Jurkat, Clone E6-1 (cell line): Measurements from ENCODE around the gene ALG5. TPM values are rescaled to one million over a fixed set of nuclear protein-coding genes. Genes with fewer than 3 reads are reported as not detected.

Source experiments
- DNase-seq: peaks from one replicate; pipeline ENCODE4 v3.0.0-alpha.2; 2011; ENCODE audit warnings: low read depth, low spot score
- H3K4me3 ChIP-seq: 2 replicates; pipeline ENCODE4 v1.5.1; 2011; ENCODE audit warnings: mild to moderate bottlenecking, low read length, control low read depth, moderate library complexity
- polyA plus RNA-seq: library from polyadenylated mRNA; unstranded; fragments of >200 nt; gene quantifications from one replicate; pipeline ENCODE4 v1.2.1, GENCODE V29; 2012; ENCODE audit warnings: missing spikeins; ENCODE audit not compliant: insufficient read length, insufficient read depth

ALG5 gene
- polyA plus RNA-seq, result 42.3 TPM

DNA sequence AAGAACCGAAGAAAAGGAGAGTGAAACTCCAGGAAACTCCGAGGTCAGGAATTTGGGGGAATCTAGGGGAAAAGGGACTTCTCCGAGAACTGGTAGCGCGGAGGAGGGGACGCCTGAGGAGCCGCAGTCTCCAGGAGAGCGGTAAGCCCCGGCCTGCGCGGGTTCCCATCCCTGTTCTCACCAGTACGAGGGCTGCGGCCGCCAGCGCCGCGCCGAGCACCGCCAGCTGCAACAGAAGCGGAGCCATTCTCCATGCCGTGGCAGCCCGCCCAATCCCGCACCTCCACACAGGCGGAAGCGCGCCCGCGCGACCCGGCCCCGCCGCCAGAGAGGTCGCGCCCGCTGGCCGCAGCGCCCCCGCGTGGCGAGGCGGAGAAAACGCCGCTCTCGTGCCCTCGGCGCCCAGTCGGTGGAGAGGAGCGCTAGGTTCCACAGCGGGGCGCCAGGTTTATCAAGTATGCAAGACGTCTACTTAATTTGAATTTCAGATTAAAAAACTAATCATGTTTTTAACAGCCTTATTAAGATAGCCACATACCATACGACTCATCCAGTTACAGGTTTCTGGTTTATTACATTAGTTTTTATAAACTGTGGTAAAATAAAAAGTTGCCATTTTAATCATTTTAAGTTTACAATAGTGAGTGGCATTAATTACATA is at the start of gene ALG5:
TSS of gene ALG5 (minus strand) at position 287 of the 661 bp plus-strand sequence. CDS start at position 247, 40 bp downstream.
- H3K4me3 ChIP-seq, result peak within 1 kb of the TSS; percentile 94
- DNase-seq, result peak; percentile 82

- H3K4me3 ChIP-seq, result no peak overlapping the region
- no peak for DNase-seq
Measured at GRCh38 chr13:37047846-37048245, 48.7 kb upstream of the ALG5 start.

GRCh38 chr13:37047032-37047431 is 47.9 kb upstream of the ALG5 start:
- H3K4me3 ChIP-seq, result no peak overlapping the region
- DNase-seq, result no peak

DNA sequence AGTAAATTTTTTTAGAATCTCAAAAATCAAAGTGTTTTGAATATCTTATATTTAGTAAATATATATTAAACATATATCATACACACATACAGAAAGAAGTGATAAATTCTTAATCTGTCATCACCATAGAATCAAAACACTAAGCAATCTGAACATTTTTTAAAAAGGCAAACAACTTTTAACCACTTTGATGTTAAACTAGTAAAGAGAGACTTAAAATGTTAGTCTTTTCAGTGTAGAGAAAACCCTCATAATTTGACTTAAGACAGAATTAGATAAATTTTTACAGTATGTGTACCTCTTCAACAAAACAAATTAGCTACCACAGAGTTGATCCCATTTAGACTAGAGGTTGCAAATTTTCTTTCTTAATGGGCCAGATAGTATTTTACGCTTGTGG is 46.9 kb upstream of the ALG5 start:
- H3K4me3 ChIP-seq, result no peak overlapping the region
- no peak for DNase-seq

DNA sequence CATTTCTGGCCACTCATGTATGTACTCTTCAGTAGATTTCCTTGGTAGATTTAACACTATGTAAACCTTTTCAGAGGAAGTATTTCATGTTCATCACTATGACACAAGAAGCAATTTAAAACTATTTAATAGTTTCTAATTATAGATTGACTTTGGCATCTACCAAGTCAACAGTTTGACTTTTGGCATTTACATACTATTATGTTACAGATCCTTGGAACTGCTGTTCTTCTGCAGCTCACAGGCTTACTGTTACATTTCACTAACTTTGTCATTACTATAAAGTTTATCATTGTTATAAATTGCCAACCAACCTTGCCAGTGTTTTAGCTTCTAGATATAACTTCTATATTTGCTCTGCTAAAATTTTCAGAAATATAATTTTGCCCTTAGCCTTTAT is 41.6 kb upstream of the ALG5 start:
- DNase-seq, result no peak
- H3K4me3 ChIP-seq, result no peak overlapping the region

- H3K4me3 ChIP-seq, result no peak overlapping the region
- DNase-seq, result no peak
Measured at GRCh38 chr13:37039896-37040295, 40.8 kb upstream of the ALG5 start.

DNA sequence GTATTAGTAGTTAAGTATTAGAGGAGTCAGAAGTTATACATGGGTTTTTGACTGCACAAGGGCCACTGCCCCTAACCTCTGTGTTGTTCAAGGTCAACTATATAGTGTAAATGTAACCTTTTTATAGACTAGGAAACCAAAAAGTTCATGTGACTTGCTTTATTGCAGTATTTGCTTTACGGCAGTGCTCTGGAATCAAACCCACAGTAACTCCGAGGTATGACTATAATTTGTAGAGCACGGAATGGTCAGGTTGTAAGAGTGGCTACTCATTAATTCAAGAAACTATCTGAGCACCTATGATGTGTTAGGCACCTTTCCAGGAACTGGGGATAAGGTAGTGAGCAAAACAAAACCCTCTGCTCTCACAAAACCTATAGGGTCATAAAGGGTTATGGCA is 38.1 kb upstream of the ALG5 start:
- H3K4me3 ChIP-seq, result no peak overlapping the region
- no peak for DNase-seq

GRCh38 chr13:37029617-37030016 is 30.5 kb upstream of the ALG5 start:
- H3K4me3 ChIP-seq, result no peak overlapping the region
- no peak for DNase-seq

- no peak for DNase-seq
- no peak overlapping the region for H3K4me3 ChIP-seq
Measured at GRCh38 chr13:37027639-37028038, 28.5 kb upstream of the ALG5 start.

GRCh38 chr13:37026771-37027170 is 27.6 kb upstream of the ALG5 start:
- DNase-seq, result no peak
- H3K4me3 ChIP-seq, result no peak overlapping the region

GRCh38 chr13:37023871-37024270 is 24.7 kb upstream of the ALG5 start:
- no peak overlapping the region for H3K4me3 ChIP-seq
- DNase-seq, result no peak

- no peak for DNase-seq
Measured at GRCh38 chr13:37014609-37015008, 15.5 kb upstream of the ALG5 start.

GRCh38 chr13:37011788-37012187 is 12.6 kb upstream of the ALG5 start:
- no peak overlapping the region for H3K4me3 ChIP-seq
- no peak for DNase-seq

More at GRCh38 chr13:37014609-37015008, 15.5 kb upstream of the ALG5 start:
- no peak overlapping the region for H3K4me3 ChIP-seq

GRCh38 chr13:37011002-37011401 is 11.9 kb upstream of the ALG5 start:
- DNase-seq, result no peak

GRCh38 chr13:37010424-37010823 is 11.3 kb upstream of the ALG5 start:
- no peak for DNase-seq
- H3K4me3 ChIP-seq, result no peak overlapping the region

More at GRCh38 chr13:37011002-37011401, 11.9 kb upstream of the ALG5 start:
- H3K4me3 ChIP-seq, result no peak overlapping the region

DNA sequence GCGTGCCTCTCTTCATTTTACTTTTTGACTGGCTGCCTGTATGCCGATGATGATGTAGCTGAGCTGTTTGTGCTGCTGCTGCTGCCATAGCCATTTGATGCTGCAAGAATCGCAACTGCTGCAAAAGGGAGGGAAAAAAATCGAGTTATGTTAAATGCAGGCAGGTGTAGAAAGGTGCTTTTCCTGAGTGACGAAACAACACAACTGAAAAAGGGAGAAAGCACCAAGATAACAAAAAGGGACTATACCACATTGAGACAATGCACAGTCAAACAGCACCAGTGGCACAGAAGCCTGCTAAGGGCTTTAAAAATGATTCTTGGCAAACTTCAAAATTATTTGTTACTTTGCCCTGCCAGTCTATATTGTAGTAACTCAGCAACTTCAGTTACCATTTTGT is 10.6 kb upstream of the ALG5 start:
- DNase-seq, result no peak
- no peak overlapping the region for H3K4me3 ChIP-seq

DNA sequence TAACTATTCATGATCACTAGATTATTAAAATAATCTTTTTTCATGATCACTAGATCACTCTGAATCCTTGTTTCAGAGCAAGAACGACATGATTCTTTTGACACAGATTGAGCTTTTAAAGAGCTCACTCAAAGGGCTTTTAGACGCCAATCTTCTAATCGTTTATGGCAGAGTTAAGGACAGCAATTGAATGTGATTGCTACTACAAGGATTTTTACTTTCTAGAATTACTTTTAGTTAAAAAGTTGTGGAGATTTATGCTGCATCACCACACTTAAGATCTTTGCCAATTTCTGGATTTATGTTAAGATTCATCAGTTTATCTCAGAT is 2.7 kb upstream of the ALG5 start:
- peak overlapping the region; percentile 94 for H3K4me3 ChIP-seq
- DNase-seq, result no peak

DNA sequence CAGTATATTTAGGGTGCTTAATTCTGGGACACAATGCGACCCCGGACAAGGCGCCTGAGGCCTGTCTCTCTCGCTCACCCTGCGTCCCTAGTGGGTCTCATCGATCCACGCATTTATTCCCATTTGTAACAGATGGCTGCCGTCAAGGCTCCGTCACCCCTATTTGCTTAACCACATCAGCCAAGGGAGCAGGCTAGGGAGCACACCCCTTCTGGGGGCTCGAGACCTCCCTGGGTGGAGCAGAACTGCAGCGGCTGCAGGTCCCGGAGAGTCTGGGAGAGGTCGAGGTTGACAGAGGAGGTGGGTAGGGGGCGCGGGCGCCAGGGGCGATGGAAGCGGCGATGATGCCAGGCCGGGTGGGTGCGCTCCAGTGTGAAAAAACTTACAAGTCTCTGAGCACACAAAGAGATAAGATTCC is 507 bp downstream of the ALG5 start:
- DNase-seq, result peak; percentile 6
- H3K4me3 ChIP-seq, result peak overlapping the region; percentile 94

DNA sequence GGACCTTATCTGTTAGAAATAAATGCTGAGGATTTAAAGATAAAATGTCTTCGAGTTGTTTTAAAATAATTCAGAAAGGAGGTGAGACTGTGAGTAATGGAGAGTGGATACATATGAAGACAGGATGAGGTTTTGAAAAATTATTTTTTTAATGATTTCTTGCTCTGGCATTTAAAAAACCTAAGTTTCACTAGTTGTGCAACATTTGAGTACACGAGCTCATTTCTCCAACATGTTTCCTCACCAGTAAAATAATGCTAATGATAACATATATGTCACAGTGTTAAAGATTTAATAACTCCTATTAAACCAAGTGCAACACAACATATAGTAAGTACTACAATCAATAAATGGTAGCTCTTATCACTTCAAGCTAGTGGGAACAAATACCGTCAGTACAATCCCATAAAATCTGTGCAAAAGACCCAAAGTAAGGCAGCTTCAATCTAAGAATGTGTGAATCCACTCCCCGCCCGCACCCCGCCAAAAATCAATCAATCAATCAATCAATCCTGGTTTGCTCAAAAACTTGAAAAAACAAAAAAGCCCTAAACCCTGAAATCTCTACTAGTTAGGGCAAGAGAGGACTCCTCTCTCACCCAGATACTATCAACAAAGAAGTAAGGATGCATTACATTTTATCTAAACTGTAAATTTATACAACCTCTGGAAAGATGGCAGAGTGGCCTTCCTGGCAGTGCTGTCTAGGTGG is 1.3 kb downstream of the ALG5 start:
- H3K4me3 ChIP-seq, result peak overlapping the region; percentile 94
- DNase-seq, result no peak

- no peak for DNase-seq
- H3K4me3 ChIP-seq, result no peak overlapping the region
Measured at GRCh38 chr13:36992362-36992761, 6.8 kb downstream of the ALG5 start.
